ENCODE data around the gene SBNO2.

The SBNO2 gene

GRCh38 chr19:1136621-1137317 is 37.3 kb downstream of the SBNO2 start:
- TF ChIP-seq, protein P1, sequence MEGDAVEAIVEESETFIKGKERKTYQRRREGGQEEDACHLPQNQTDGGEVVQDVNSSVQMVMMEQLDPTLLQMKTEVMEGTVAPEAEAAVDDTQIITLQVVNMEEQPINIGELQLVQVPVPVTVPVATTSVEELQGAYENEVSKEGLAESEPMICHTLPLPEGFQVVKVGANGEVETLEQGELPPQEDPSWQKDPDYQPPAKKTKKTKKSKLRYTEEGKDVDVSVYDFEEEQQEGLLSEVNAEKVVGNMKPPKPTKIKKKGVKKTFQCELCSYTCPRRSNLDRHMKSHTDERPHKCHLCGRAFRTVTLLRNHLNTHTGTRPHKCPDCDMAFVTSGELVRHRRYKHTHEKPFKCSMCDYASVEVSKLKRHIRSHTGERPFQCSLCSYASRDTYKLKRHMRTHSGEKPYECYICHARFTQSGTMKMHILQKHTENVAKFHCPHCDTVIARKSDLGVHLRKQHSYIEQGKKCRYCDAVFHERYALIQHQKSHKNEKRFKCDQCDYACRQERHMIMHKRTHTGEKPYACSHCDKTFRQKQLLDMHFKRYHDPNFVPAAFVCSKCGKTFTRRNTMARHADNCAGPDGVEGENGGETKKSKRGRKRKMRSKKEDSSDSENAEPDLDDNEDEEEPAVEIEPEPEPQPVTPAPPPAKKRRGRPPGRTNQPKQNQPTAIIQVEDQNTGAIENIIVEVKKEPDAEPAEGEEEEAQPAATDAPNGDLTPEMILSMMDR (IDR thresholded peaks at IDR 0.05; ENCODE audit: low read depth, low read length) = no peak
- H3K4me1 ChIP-seq = no peaks in the 10 kb centered on the region; the same call in 1 of the 2 replicates
- no peak for DNase-seq
- H3K4me3 ChIP-seq (ENCODE audit: low read depth, low read length) = no peak overlapping the region
- peaks cover 3% of the 10 kb centered on the region; the same call in 1 of the 2 replicates for H3K36me3 ChIP-seq
- no peaks in the 10 kb centered on the region for H3K9me3 ChIP-seq
- H3K27me3 ChIP-seq = no peaks in the 10 kb centered on the region

DNA sequence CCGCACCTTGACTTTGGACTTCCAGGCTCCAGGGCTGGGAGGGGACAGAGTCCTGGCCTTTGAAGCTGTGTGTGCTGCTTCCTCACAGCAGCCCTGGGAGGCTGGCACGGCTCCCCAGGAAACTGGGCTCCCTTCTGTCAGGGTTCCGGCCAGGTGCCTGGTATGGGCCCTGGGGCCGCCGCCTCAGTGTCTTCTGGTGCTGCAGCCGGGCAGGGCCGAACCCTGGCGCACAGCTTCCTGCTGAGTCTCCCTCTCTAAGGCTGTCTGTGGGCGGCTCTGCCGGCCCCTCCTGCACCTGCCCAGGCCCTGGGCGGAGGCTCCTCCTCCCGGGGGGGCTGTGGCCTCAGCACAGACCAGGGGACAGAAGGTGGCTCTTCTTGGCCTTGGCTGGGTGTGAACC is 37.9 kb downstream of the SBNO2 start:
- TF ChIP-seq, protein P1 (IDR thresholded peaks at IDR 0.05; ENCODE audit: low read depth, low read length) = no peak
- H3K4me1 ChIP-seq = no peaks in the 10 kb centered on the region; the same call in 1 of the 2 replicates
- no peaks in the 10 kb centered on the region for H3K27me3 ChIP-seq
- H3K9me3 ChIP-seq = no peaks in the 10 kb centered on the region
- no peak for DNase-seq
- H3K36me3 ChIP-seq = peaks cover 3% of the 10 kb centered on the region; the same call in 1 of the 2 replicates
- H3K4me3 ChIP-seq (ENCODE audit: low read depth, low read length) = no peak overlapping the region

DNA sequence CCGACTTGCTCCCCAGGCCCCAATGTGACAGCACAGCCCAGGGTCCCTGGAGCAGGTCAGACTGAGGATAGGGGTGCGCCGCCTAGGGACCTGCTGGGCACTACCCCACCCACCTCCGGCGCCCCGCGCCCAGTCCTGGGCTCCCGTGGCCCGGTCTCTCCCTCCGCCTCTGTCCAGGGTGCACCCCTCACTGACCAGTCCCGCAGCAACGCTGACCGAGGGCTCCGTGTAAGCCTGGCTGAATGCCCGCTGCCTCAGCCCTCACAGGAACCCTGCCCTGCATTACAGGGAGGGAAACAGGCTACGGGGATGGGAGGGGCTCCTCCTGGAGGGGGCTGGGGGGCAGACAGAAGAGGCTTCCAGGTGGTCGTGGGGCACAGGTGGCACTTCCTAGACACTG is 38.6 kb downstream of the SBNO2 start:
- Histone ChIP-seq H3K27me3 (no peaks in the 10 kb centered on the region), H3K4me1 (no peaks in the 10 kb centered on the region; the same call in 1 of the 2 replicates), H3K9me3 (no peaks in the 10 kb centered on the region), H3K4me3 (ENCODE audit: low read depth, low read length) (no peak overlapping the region), H3K36me3 (peaks cover 3% of the 10 kb centered on the region; the same call in 1 of the 2 replicates)
- DNase-seq = no peak
- TF ChIP-seq, protein P1 (IDR thresholded peaks at IDR 0.05; ENCODE audit: low read depth, low read length) = no peak

DNA sequence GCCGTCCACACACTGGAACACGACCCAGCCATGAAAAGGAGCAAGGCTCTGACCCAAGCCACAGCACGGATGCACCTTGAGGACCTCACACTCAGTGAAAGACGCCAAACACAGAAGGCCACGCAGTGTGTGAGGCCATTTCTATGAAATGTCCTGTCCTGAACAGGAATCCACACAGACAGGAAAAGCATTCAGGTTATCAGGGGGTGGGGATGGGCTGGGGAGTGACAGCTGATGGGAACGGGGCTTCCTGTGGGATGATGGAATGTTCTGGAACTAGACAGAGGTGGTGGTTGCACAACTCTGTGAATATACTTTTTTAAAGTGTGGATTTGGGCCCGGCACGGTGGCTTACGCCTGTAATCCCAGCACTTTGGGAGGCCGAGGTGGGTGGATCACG is 39.6 kb downstream of the SBNO2 start:
- no peaks in the 10 kb centered on the region; the same call in 1 of the 2 replicates for H3K4me1 ChIP-seq
- H3K27me3 ChIP-seq = no peaks in the 10 kb centered on the region
- H3K9me3 ChIP-seq = no peaks in the 10 kb centered on the region
- DNase-seq = no peak
- peaks cover 3% of the 10 kb centered on the region; the same call in 1 of the 2 replicates for H3K36me3 ChIP-seq
- no peak overlapping the region for H3K4me3 ChIP-seq (ENCODE audit: low read depth, low read length)
- TF ChIP-seq, protein P1 (IDR thresholded peaks at IDR 0.05; ENCODE audit: low read depth, low read length) = no peak

- TF ChIP-seq, protein P1 (IDR thresholded peaks at IDR 0.05; ENCODE audit: low read depth, low read length) = no peak
- no peak for DNase-seq
- no peaks in the 10 kb centered on the region for H3K27me3 ChIP-seq
- H3K36me3 ChIP-seq = peaks cover 3% of the 10 kb centered on the region; the same call in 1 of the 2 replicates
- no peak overlapping the region for H3K4me3 ChIP-seq (ENCODE audit: low read depth, low read length)
- H3K4me1 ChIP-seq = no peaks in the 10 kb centered on the region; the same call in 1 of the 2 replicates
- H3K9me3 ChIP-seq = no peaks in the 10 kb centered on the region
Observed at GRCh38 chr19:1133471-1133929, 40.6 kb downstream of the SBNO2 start.

Measured in BE2C (cell line).